HG03060 (cell line): ENCODE results near the gene ZXDC.

ENCODE experiments used
- ATAC-seq: cut with Tn5 transposase; IDR thresholded peaks from one replicate; pipeline ENCODE4 v1.9.1; 2021; ENCODE audit warnings: low read depth, moderate number of reproducible peaks; ENCODE audit not compliant: unreplicated experiment

ZXDC gene

GRCh38 chr3:126421573-126422119, 54.0 kb downstream of the ZXDC start:
- ATAC-seq, result no peak

- no peak for ATAC-seq
These were observed 55.6 kb downstream of the ZXDC start for GRCh38 chr3:126419886-126420786.

GRCh38 chr3:126419151-126419703, 56.5 kb downstream of the ZXDC start:
- no peak for ATAC-seq

DNA sequence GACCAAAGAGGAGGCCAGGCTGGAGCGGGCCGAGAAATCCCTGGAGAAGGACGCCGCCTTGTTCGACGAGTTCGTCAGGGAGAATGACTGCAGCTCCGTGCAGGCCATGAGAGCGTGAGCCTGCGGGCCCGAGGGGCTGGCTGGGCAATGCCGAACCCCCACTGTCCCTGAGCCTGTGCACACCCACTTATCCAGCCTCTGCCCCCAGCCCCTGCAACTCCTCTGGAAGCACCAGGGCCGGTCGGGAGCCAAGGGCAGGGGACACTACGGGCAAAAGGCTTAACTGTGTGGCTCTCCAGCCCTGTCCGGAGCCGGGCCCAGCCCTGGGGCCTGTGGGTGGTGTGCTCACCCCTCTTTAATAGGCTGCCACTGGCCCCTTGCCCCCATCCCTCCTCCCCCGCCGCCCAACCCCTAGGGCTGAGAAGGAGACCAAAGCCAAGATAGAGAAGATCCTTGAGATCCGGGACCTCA, 57.0 kb downstream of the ZXDC start:
- ATAC-seq, result no peak

DNA sequence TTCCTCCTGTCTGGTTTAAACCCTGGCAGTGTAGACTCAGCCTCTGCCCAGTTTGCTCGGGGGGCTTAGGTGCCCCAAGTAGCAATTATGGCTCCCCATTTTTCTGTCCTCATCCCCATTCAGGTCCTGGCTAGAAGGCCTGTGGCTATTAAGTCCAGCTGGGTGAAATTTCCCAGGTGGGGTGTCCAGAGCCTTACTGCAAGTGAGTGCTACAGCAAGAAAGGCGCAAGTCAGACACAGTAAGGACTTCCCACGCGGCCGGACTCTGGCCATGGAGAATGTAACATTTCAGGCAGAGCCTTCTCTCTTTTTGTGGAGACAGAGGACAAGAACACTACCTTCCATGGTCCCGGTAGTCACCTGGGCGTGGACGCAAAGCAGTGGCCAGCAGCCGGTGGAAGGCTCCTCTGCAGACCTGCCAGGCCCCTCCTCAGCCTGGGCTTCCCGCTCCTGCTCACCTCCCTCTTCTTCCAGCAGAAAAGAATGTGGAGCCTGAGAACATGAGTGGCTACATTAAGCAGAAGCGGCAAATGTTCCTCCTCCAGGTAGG, 57.6 kb downstream of the ZXDC start:
- ATAC-seq, result no peak

DNA sequence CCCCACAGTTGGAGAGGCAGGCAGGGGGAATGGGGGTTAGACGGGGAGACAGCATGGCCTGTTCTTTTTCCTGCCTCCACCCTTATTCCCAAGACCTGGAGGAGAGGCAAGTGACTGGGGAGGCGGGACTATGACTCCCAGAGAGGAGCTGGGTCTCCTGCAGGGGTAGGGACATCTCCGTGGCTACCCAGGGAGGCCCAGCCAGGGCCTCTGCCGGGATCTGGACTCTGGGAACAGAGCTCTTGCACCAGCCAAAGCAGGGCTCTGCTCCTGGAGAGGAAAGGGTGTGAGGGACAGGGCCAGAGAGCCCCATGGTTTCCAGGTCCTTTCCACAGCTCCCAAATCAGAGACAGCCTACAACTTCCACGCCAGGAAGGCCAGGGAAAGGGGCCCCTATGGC, 58.2 kb downstream of the ZXDC start:
- ATAC-seq, result no peak

DNA sequence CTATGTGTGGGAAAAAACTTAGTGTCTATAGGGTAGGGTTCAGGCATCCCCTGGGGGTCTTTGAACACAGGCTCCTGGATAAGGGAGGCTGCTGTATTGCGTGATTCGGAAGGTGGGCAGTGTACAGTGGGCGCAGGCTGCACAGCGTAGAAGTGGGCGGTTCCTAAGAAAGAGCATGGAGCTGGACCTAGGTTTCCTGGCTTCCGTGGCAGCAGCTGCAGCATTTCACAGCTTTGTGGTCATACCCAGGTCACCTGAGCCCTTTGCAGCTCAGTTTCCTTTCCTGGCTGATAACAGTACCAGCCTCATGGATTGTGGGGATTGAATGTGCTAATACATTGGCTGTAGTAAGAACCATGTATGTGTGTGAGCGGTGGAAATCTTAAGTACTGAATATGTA, 58.7 kb downstream of the ZXDC start:
- no peak for ATAC-seq

GRCh38 chr3:126415661-126416591, 59.8 kb downstream of the ZXDC start:
- ATAC-seq, result no peak

GRCh38 chr3:126414961-126415660, 60.6 kb downstream of the ZXDC start:
- ATAC-seq, result no peak

DNA sequence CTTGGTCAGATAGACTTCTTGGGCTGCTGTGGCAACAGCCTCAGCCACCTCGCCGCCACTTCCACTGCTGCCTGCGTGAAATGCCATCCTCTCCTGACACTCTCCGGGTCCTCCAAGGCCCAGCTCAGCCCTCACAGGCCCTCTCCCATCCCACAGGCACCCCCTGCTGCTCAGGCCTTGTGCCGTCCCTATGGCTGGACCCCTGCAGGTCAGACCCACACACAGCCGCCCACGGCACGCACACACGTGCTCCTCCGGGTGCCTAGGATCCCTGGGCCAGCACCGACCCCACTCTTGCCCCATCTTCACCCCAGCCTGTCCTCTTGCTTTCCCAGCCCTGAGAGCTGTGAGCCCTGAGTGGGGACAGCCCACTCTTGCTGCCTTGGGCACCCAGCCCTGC, 61.3 kb downstream of the ZXDC start:
- no peak for ATAC-seq

DNA sequence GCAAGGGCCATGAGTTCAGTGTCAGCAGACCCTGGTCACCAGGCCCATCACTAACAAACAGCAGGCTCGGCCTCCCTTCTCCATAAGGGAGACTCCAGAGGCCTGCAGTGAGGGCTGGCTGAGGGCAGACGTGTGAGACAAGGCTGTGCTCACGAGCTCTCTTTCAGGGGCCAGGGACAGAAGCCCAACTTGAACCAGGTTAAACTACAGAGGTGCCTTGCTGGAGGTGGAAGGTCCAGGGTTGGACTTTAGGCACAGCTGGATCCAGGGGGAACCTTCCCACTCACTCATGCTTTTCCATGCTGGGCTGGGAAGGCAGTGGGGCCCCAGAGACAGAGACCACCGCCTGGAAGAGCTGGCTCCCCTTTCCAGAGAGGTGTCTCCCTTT, 62.0 kb downstream of the ZXDC start:
- ATAC-seq, result no peak

- no peak for ATAC-seq
These were observed 62.6 kb downstream of the ZXDC start for GRCh38 chr3:126412841-126413692.

GRCh38 chr3:126408099-126408498, 67.6 kb downstream of the ZXDC start:
- no peak for ATAC-seq

DNA sequence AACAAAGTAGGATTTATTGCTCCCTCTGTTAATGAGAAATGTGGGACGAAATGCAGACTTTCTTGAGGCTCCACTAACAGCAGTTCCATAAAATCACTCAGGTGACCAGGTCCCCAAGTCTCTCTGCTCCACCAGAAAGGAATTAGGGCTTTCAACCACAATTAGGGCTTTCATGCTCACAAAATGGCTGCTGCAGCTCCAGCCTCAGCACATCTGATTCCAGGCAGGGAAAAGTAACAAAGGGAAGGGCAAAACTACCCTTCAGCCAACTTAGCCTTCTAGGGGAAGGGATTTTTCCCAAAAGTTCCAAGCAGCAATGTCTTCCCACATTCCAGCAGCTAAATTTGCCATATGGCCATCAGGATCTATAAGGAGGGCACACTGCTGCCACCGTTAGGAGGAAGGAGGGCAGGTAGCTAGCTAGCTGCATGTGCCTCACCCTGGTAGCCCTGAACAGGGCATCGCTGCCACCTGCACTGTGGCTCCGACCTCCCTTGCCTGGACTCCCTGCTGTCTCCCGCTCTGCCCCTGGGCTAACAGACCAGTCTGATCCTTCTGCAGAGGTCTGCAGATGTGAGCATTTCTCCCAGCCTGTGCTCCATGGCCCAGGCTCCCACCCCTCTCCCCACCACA, 68.2 kb downstream of the ZXDC start:
- ATAC-seq, result no peak

- ATAC-seq, result no peak
These were observed 69.0 kb downstream of the ZXDC start for GRCh38 chr3:126406389-126407296.

DNA sequence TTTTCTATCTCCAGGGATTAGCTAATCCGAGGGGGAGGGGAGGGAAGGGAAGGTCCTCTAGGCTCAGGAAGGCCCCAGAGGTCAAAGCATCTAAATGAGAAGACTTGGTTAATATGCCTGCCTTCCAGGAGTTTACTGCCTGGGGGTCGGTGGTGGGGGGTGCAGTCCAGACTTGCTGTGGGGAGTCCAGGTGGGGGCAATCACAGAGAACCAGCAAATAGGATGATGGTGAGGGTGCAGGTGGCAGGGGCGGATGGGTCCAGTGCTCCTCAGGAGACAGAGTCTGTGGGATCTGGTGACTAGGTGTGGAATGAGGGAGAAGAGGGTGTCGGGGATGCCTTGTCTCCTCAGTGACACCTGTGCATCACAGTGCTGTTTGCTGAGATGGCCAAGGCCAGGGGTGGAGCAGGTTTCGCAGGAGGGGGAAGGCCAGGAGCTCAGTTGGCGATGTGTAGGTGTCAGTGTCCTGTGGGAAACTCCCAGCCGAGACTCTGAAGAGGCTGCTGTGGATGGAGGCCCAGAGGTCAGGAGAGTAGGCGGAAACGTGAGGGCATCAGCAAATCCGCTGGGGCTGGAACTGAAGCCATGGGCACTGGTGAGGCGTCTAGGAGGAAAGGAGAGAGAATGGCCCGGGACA, 72.9 kb downstream of the ZXDC start:
- ATAC-seq, result no peak

GRCh38 chr3:126402178-126402577, 73.5 kb downstream of the ZXDC start:
- no peak for ATAC-seq
